NCI-H510A (cell line): ENCODE results near the gene PPP2R2B.
"Not testable (repeated sequence)": the region's sequence is repeated elsewhere in the genome, so short reads cannot be mapped to it uniquely, and the experiment has no call there.

ENCODE experiments used
- DNase-seq: peaks from one replicate; lab custom pipeline; 2025; lab: John Stamatoyannopoulos, UW

The PPP2R2B gene

DNA sequence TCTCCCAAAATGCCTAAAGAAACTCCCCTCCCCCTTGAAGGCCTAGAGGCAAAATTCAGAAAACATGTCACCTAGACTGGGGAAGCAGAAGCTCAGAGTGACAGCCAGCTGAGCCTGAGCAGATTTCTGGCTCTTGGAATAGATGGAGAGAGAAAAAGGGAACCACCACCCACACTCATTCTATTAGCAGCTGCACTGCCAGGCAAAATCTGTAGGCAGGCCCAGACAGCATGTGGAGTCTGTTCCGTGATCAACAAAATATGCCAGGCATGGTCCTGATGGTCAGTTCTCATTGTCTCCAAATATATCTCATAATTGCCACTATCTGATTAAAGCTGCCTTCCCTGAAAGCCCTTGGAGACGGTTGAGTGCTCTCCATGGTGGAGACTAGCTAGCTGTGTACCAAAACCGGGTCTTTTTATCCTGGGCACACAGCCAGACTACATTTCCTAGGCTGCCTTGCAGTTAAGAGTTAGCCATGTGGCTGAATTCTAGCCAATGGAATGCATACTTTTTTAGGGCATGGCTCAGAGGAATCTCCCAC, 230.8 kb downstream of the PPP2R2B start:
- no peak for DNase-seq

DNA sequence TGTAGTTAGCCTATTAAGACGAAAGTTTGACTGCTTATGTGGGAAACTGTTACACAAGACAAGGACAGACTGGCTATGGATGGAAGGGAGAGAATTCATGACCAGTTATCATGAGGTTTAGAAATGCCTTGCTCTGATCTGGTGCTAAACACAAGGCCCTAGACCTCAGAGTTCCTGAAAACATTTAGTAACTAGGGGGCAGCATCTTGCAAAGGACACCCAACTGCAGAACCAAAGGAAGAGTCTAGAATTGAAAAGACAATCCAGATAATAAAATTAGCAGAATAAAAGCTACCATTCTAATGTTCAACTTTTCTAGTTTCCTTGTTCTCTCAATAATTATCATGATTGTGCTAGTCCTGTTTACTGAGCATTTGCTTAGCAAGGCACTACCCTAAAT, 232.1 kb downstream of the PPP2R2B start:
- no peak for DNase-seq

DNA sequence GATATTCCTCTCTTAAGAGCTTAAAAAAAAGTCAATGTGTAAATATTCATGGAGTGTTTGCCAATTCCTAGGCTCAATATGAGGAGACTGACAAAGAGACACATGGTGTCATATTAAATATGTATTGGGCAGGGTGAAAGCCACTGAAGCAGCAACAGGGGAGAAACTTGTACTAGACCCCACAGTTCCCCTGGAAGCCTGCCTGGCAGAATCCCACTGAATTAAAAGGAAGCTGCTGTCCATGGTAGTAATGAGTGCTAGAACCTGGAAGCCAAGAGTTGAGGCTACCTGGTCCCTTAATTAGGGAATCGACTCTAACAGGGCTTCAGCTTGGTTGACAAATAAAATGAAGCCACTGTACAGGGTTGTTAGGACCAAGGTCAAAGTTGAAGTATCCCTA, 233.2 kb downstream of the PPP2R2B start:
- DNase-seq: no peak

- no peak for DNase-seq
Measured at GRCh38 chr5:146644831-146645230, 233.7 kb downstream of the PPP2R2B start.

DNA sequence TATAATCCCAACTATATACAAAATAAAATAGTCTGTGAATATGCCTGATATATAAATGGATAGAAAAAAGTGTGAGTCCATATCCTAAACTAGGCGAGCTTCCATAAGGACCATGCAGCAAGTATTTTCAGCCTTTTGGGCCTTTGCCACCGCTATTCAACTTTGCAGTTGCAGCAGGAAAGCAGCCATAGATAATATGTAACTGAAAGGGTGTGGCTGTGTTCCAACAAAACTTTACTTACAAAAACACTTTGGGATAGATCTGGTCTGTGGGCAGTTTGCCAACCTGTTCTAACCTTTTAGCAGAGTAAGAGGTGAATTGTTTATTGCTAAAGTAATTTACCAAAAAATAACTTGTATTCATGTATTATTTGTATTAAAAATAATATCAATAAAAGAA, 234.8 kb downstream of the PPP2R2B start:
- no peak for DNase-seq

GRCh38 chr5:146642410-146642809, 236.1 kb downstream of the PPP2R2B start:
- no peak for DNase-seq

- no peak for DNase-seq
Measured at GRCh38 chr5:146641941-146642340, 236.6 kb downstream of the PPP2R2B start.

DNA sequence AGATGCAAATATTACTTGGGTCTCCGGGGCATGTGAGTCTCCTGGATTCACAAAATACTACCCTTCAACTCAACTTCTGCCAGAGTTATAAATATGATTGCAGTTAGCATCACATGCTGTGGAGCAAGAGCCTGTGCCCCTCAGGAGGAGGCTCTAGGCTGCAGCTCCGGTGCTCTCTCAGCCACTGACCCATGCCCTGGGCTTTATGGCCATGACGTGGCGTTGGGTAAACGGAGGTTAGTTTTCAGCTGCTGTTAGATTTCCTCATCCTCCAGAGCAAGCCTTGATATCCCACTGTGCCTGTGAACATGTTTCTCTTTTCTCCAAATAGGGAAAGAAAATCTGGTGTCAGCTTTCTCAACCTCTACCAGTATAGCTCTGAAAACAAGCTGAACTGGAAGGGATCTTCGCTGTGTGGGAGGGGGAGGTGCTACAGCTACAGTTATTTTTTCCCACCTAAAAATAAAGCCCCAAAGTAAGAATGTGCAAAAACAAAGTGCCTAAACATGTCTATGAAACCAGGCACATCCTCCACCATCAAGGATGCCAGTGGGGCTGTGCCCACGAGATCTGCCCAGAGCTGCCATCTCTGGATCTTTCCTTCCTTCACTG, 238.2 kb downstream of the PPP2R2B start:
- no peak for DNase-seq

DNA sequence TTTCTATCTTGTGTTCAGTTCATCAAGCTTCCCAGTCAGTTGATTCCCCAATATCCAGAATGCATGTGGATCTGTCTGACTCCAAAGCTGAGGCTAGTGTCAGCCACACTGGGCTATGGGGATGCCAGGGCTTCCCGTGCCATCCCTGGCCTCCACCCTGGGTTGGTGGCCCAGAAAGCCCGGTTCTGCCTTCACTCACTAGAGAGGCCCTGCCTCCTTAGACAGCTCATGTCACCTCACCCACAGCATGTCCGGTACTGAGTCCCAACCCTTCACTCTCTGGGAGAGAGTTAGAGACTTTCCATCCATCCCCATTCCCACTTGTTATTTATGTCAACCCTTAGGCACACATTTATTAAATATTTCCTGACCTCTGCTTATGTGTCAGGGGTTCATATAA, 243.1 kb downstream of the PPP2R2B start:
- no peak for DNase-seq

DNA sequence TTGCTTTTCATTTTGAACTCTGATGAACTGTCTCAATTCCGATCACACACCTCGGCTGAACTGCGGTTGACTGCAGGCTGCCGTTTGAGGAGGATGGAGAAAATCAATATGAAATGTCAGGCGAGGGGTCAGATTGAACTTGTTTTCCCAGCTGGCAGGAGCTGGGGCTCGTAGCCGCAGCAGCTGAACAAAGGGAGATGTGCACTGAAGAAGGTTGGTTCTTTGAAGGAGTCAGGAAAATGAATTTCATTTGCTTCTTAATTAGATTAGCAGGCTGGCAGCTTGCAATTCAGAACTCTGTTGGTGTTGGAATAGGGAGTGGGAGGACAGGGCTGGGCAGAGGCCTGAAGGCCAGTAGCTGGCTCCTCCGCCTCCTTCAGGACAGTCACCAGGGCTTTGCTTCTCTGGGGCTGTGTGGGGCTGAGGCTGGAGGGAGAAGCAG, 245.2 kb downstream of the PPP2R2B start:
- DNase-seq: peak; percentile 28

DNA sequence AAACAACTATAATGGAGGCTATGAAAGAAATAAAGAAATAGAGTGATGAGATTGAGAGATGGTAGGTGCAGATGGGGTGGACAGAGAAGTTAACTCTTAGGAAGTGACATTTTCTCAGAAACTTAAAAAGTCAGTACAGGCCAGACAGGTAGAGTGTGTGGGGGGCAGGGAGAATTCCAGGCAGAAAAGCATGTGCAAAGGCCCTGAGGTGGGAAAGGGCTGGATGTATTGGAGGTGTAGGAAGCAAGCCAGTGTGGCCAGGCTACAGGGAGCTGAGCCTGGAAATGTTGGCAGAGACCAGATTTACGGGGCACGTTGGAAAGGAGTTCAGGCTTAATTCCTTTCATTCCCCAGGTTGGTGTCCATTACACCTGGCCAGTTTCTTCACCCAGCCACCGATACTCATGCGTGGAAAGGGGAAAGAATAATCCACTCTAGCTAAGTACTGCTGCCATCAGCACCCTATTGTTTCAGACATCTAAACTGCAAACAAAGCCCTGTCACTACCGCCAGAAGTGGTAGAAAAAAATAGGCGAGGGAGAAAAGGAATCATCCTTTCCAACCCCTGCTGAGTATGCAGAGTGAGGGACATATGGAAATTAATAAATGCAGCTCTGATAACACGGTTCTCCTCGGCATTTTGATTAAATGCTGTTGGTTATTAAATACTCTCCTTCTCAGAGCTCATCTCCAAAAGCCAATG, 245.8 kb downstream of the PPP2R2B start:
- DNase-seq: no peak

- no peak for DNase-seq
Measured at GRCh38 chr5:146630472-146630871, 248.1 kb downstream of the PPP2R2B start.

GRCh38 chr5:146628950-146629349, 249.6 kb downstream of the PPP2R2B start:
- no peak for DNase-seq

GRCh38 chr5:146626936-146627335, 251.6 kb downstream of the PPP2R2B start:
- no peak for DNase-seq

GRCh38 chr5:146624179-146624578, 254.4 kb downstream of the PPP2R2B start:
- no peak for DNase-seq

- DNase-seq: no peak
Measured at GRCh38 chr5:146623666-146624065, 254.9 kb downstream of the PPP2R2B start.

- no peak for DNase-seq
Measured at GRCh38 chr5:146623009-146623408, 255.5 kb downstream of the PPP2R2B start.

- no peak for DNase-seq
Measured at GRCh38 chr5:146622391-146622790, 256.2 kb downstream of the PPP2R2B start.

- peak; percentile 17 for DNase-seq
Measured at GRCh38 chr5:146620669-146621051, 257.9 kb downstream of the PPP2R2B start.

- DNase-seq: no peak
Measured at GRCh38 chr5:146620031-146620668, 258.4 kb downstream of the PPP2R2B start.

- DNase-seq: no peak
Measured at GRCh38 chr5:146618434-146618833, 260.1 kb downstream of the PPP2R2B start.

DNA sequence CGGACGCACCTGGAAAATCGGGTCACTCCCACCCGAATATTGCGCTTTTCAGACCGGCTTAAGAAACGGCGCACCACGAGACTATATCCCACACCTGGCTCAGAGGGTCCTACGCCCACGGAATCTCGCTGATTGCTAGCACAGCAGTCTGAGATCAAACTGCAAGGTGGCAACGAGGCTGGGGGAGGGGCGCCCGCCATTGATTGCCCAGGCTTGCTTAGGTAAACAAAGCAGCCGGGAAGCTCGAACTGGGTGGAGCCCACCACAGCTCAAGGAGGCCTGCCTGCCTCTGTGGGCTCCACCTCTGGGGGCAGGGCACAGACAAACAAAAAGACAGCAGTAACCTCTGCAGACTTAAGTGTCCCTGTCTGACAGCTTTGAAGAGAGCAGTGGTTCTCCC, 268.8 kb downstream of the PPP2R2B start:
- not testable (repeated sequence) for DNase-seq
